Neural progenitor cell (in vitro differentiated cells): ENCODE data around the gene FUT4. TPM values are rescaled to one million over a fixed set of nuclear protein-coding genes. Genes with fewer than 3 reads are reported as not detected.

ENCODE experiments used
- DNase-seq: peaks from one replicate; pipeline ENCODE4 v3.0.0-alpha.2; 2016; ENCODE audit warnings: low spot score
- H2AFZ ChIP-seq: fragments of 200-600 bp; sonication (generic); replicated peaks from 2 replicates; pipeline ENCODE4 v1.6.1; 2016; ENCODE audit warnings: antibody characterized with exemption
- H3F3A ChIP-seq: fragments of 200-600 bp; sonication (generic); 2 replicates; pipeline ENCODE4 v1.6.1; 2016; ENCODE audit warnings: antibody characterized with exemption, low read depth
- H3K27ac ChIP-seq: fragments of 200-600 bp; sonication (generic); 2 replicates; pipeline ENCODE4 v1.5.1; 2016; ENCODE audit warnings: mild to moderate bottlenecking
- H3K27me3 ChIP-seq: fragments of 200-600 bp; sonication (generic); 2 replicates; pipeline ENCODE4 v1.6.1; 2016; ENCODE audit warnings: mild to moderate bottlenecking, moderate library complexity
- H3K36me3 ChIP-seq: fragments of 200-600 bp; sonication (generic); 2 replicates; pipeline ENCODE4 v1.5.1; 2016
- H3K4me1 ChIP-seq: fragments of 200-600 bp; sonication (generic); 2 replicates; pipeline ENCODE4 v1.6.1; 2016; ENCODE audit warnings: mixed run types
- H3K4me2 ChIP-seq: fragments of 200-600 bp; sonication (generic); 2 replicates; pipeline ENCODE4 v1.6.1; 2016
- H3K4me3 ChIP-seq: fragments of 200-600 bp; sonication (generic); 2 replicates; pipeline ENCODE4 v1.5.1; 2016
- H3K79me2 ChIP-seq: fragments of 200-600 bp; sonication (generic); 2 replicates; pipeline ENCODE4 v1.6.1; 2016; ENCODE audit warnings: low read depth
- H3K9ac ChIP-seq: fragments of 200-600 bp; sonication (generic); 2 replicates; pipeline ENCODE4 v1.6.1; 2016
- H3K9me3 ChIP-seq: fragments of 200-600 bp; sonication (generic); 2 replicates; pipeline ENCODE4 v1.5.1; 2016; ENCODE audit warnings: low read depth
- H4K20me1 ChIP-seq: fragments of 200-600 bp; sonication (generic); 2 replicates; pipeline ENCODE4 v1.6.1; 2016; ENCODE audit warnings: low read depth
- H3K27ac Mint-ChIP-seq: 3 replicates; pipeline ENCODE4 v1.8.0; 2021; ENCODE audit warnings: mixed read lengths
- H3K27me3 Mint-ChIP-seq: 2 replicates; pipeline ENCODE4 v1.8.0; 2022; ENCODE audit warnings: low read depth, mild to moderate bottlenecking, inconsistent platforms, moderate library complexity, mixed read lengths; ENCODE audit not compliant: insufficient read depth
- H3K36me3 Mint-ChIP-seq: 3 replicates; pipeline ENCODE4 v1.8.0; 2021; ENCODE audit warnings: mixed read lengths
- H3K4me1 Mint-ChIP-seq: 3 replicates; pipeline ENCODE4 v1.8.0; 2021; ENCODE audit warnings: mixed read lengths
- H3K4me3 Mint-ChIP-seq: 3 replicates; pipeline ENCODE4 v1.8.0; 2021; ENCODE audit warnings: mild to moderate bottlenecking, moderate library complexity, mixed read lengths
- H3K9me3 Mint-ChIP-seq: 3 replicates; pipeline ENCODE4 v1.8.0; 2020; ENCODE audit warnings: mixed read lengths
- EZH2 ChIP-seq: fragments of 200-600 bp; sonication (generic); IDR thresholded peaks from 2 replicates; pipeline ENCODE4 v1.6.1; 2017; ENCODE audit warnings: antibody characterized with exemption, mild to moderate bottlenecking, moderate library complexity
- EZH2phosphoT487 ChIP-seq: fragments of 200-600 bp; sonication (generic); IDR thresholded peaks from 2 replicates; pipeline ENCODE4 v1.6.1; 2017; ENCODE audit warnings: antibody characterized with exemption
- total RNA-seq: library from RNA; depleted of rRNA; stranded (reverse); fragments of >200 nt; gene quantifications from 2 replicates; pipeline ENCODE4 v1.2.3, GENCODE V29; 2015; ENCODE audit warnings: low replicate concordance
- TF ChIP-seq, protein P1 (sequence below): fragments of 200-600 bp; sonication (generic); IDR thresholded peaks from 2 replicates; pipeline ENCODE4 v1.5.1; 2017; ENCODE audit warnings: antibody characterized with exemption, mild to moderate bottlenecking

FUT4 gene
- total RNA-seq, 1 donor from 2014 or later = 2.7 TPM

- Histone ChIP-seq H3K27me3 (no peaks in the 10 kb centered on the region), H3K79me2 (no peaks in the 10 kb centered on the region), H3K9me3 (no peaks in the 10 kb centered on the region), H3K27ac (no peak overlapping the region), H4K20me1 (no peaks in the 10 kb centered on the region), H3K4me3 (no peak overlapping the region), H3F3A (no peaks in the 10 kb centered on the region), H2AFZ (no peak overlapping the region), H3K4me1 (peaks cover 16% of the 10 kb centered on the region), H3K4me2 (peak overlapping the region; percentile 51), H3K9ac (no peak overlapping the region), H3K36me3 (no peaks in the 10 kb centered on the region)
- peak; percentile 56 for DNase-seq
- Mint-ChIP-seq H3K27me3 (no peaks in the 10 kb centered on the region), H3K4me3 (no peak overlapping the region), H3K9me3 (no peaks in the 10 kb centered on the region), H3K36me3 (no peaks in the 10 kb centered on the region), H3K27ac (no peak overlapping the region), H3K4me1 (no peaks in the 10 kb centered on the region)
- TF ChIP-seq, protein P1, sequence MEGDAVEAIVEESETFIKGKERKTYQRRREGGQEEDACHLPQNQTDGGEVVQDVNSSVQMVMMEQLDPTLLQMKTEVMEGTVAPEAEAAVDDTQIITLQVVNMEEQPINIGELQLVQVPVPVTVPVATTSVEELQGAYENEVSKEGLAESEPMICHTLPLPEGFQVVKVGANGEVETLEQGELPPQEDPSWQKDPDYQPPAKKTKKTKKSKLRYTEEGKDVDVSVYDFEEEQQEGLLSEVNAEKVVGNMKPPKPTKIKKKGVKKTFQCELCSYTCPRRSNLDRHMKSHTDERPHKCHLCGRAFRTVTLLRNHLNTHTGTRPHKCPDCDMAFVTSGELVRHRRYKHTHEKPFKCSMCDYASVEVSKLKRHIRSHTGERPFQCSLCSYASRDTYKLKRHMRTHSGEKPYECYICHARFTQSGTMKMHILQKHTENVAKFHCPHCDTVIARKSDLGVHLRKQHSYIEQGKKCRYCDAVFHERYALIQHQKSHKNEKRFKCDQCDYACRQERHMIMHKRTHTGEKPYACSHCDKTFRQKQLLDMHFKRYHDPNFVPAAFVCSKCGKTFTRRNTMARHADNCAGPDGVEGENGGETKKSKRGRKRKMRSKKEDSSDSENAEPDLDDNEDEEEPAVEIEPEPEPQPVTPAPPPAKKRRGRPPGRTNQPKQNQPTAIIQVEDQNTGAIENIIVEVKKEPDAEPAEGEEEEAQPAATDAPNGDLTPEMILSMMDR = no peak
These were observed 38.2 kb downstream of the FUT4 start for GRCh38 chr11:94581926-94582325.

DNA sequence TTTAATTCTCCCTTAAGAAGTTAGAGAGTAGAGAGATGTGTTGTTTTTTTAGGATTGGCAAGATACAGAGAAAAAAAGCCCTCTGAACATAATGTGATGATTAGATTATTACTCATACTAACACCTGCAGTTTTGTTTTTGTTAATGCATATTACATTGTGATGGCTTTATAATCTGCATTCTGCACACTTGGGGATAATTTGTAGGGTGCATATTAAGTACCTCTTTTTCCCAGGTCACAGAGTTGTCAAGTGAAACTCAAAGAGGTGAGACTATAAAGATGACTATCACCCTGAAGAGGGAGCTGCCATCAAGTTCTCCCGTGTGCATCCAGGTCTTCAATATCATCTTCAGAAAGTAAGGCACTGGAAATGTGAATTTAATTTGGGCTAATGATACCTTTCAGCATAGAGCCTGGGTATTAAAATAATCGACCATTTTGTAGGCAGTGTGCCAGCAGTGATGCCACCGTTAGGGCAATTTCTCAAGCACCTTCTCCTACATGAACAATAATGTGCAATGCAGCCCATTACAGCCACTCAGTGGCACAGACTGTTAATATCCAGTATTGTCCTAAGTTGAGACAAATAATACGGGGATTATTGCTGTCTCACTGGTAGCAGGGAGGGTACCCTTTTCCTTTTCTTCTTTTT is 39.6 kb downstream of the FUT4 start:
- Mint-ChIP-seq H3K27me3 (no peaks in the 10 kb centered on the region), H3K36me3 (no peaks in the 10 kb centered on the region), H3K4me1 (peaks cover 9% of the 10 kb centered on the region), H3K4me3 (no peak overlapping the region), H3K27ac (no peak overlapping the region), H3K9me3 (no peaks in the 10 kb centered on the region)
- no peak for DNase-seq
- Histone ChIP-seq H3F3A (no peaks in the 10 kb centered on the region), H3K4me1 (peaks cover 16% of the 10 kb centered on the region), H3K36me3 (no peaks in the 10 kb centered on the region), H3K27ac (no peak overlapping the region), H3K4me3 (no peak overlapping the region), H3K27me3 (no peaks in the 10 kb centered on the region), H3K9me3 (no peaks in the 10 kb centered on the region), H4K20me1 (no peaks in the 10 kb centered on the region), H3K4me2 (no peak overlapping the region), H2AFZ (no peak overlapping the region), H3K79me2 (no peaks in the 10 kb centered on the region), H3K9ac (no peak overlapping the region)
- TF ChIP-seq, protein P1 = no peak
- no peak for TF ChIP-seq EZH2
- TF ChIP-seq EZH2phosphoT487 = no peak

- no peak overlapping the region for H2AFZ ChIP-seq
- Mint-ChIP-seq H3K27ac (no peak overlapping the region), H3K27me3 (no peaks in the 10 kb centered on the region), H3K36me3 (no peaks in the 10 kb centered on the region), H3K9me3 (no peaks in the 10 kb centered on the region), H3K4me1 (peaks cover 13% of the 10 kb centered on the region), H3K4me3 (no peak overlapping the region)
- no peaks in the 10 kb centered on the region for H4K20me1 ChIP-seq
- H3K9me3 ChIP-seq = no peaks in the 10 kb centered on the region
- H3K4me3 ChIP-seq = no peak overlapping the region
- no peak overlapping the region for H3K9ac ChIP-seq
- TF ChIP-seq EZH2 = no peak
- TF ChIP-seq EZH2phosphoT487 = no peak
- TF ChIP-seq, protein P1 = no peak
- no peaks in the 10 kb centered on the region for H3F3A ChIP-seq
- H3K79me2 ChIP-seq = no peaks in the 10 kb centered on the region
- no peak overlapping the region for H3K4me2 ChIP-seq
- no peak for DNase-seq
- no peak overlapping the region for H3K27ac ChIP-seq
- no peaks in the 10 kb centered on the region for H3K27me3 ChIP-seq
- peaks cover 16% of the 10 kb centered on the region for H3K4me1 ChIP-seq
- no peaks in the 10 kb centered on the region for H3K36me3 ChIP-seq
These were observed 40.3 kb downstream of the FUT4 start for GRCh38 chr11:94583866-94584500.
